Measurements from ENCODE around the gene GSTM3.

- TF ChIP-seq CTCF (optimal IDR thresholded peaks at IDR 0.05 in 1 of 3, IDR thresholded peaks at IDR 0.05 in 1 of 3, conservative IDR thresholded peaks at IDR 0.05 in 1 of 3; ENCODE audit: extremely low read depth in 1 of 3, insufficient read depth in 2 of 3, low read length in 3 of 3) = no peak
- no peak for TF ChIP-seq EZH2 (IDR thresholded peaks at IDR 0.05; ENCODE audit: low read length)
Observed at GRCh38 chr1:109790329-109790728, 49.5 kb upstream of the GSTM3 start.

All from keratinocyte (primary cell).